Measurements from ENCODE around the gene LPCAT2. TPM values are rescaled to one million over a fixed set of nuclear protein-coding genes. Genes with fewer than 3 reads are reported as not detected.

LPCAT2 gene
- total RNA-seq, 2 donors from 2014 or later: 10.8 to 12.2 TPM

DNA sequence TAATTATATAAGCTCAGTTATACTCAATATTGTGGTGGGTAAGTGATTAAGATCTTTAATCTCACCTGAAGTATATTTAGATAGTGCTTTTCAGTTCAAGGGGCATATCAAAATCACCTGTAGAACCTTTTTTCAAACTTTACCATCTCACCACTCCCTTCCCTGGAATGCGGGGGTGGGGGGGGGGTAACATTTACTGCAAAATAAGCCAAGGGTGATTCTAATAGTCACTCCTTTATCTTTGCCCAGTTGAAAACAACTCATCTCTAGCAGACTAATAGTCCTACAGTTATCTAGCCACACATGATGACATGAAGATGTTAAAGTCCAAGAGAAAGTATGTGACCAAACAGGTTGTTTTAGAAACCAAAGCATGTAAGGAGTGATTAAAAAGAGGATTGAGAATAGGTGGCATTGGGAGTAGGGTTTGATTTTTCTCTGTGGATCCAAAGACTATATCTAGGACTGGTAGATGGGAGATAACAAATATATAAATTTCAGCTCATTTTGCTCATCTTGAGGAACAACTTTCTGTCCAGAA, 21.5 kb downstream of the LPCAT2 start:
- ATAC-seq: no peak
- intact Hi-C loops (cut with DNase I): no loop called here

DNA sequence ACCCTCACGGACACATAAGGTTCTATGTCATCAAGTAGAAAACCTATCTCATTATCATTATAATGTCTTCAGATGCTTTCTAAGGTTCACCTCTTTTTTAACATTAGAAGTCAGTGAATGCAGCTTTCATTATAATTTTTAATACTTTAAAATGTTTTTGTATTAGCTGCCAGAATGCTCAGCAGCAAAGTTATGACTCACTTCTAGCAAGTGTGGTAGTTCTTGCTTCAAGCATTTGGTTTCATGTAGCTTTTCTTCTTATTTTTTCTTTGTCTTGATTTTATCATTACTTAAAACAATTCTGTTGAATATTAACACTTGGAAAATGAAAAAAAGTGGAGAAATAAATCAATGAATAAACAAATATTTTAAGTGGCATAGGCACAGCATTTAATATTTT, 23.4 kb downstream of the LPCAT2 start:
- intact Hi-C loops (cut with DNase I): no loop called here
- DNase-seq (no peak), ATAC-seq (no peak)

More for the DNA sequence above, 21.5 kb downstream of the LPCAT2 start:
- DNase-seq: no peak

DNA sequence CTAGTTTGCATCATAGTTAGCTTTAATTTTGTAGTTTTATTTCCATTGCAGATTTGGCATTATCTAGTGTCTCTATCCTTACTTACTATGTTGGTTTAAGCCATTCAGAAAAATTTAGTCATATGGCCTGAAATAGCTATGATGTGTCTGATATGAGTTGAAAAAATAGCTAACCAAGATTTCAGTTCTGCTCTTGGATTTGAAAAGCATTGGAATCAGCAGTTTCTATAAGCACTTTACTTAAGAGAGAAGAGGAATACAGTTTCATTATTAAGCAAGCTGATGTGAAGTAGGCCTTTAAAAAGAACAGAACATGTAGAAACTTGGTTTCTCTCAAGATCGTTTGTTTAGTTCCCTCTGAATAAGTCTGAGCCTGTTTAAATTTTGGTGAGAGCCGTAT, 25.9 kb downstream of the LPCAT2 start:
- intact Hi-C loops (cut with DNase I): no loop called here
- DNase-seq (no peak), ATAC-seq (peak in 1 of 2 donors; percentile 35)

DNA sequence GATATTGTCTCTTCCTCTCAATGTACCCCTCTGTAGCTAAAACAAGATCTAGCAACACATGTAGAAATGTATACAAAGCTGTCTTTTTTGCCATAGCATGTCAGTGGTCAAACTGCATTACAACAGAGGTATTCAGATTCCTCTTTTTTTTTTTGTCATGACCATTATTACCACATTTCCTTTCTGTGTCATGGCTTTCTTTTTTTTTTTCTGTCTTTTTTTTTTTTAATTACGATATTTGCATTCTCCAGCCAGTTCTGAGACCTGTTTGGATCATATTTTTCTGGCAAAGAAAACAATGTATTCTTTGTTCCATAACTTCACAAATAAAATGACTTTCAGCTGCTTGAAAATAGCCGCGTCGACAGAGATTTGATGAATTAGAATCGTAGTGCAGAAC, 30.2 kb downstream of the LPCAT2 start:
- intact Hi-C loops (cut with DNase I): no loop called here
- no peak for DNase-seq
- ATAC-seq: peak in 1 of 2 donors; percentile 21

DNA sequence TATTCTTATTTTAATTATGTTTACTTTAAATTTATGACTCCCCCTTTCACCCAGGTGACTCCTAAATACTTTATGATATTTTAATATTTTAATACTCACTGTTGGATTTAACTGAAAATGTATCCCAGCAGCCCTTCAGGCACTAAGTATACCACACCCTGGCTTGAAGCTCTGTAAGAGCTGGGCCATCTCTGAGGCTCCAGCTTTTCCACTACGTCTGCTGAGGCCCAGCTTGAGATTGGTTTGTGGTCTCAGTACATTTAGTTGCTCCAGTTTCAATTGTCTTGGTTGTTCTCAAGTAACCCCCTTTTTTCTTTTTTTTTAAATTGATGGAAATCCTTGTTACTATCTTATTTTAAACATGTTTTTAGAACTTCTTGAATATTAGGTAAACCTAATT, 30.6 kb downstream of the LPCAT2 start:
- DNase-seq: no peak
- peak in 1 of 2 donors; percentile 67 for ATAC-seq
- intact Hi-C loops (cut with DNase I): no loop called here

DNA sequence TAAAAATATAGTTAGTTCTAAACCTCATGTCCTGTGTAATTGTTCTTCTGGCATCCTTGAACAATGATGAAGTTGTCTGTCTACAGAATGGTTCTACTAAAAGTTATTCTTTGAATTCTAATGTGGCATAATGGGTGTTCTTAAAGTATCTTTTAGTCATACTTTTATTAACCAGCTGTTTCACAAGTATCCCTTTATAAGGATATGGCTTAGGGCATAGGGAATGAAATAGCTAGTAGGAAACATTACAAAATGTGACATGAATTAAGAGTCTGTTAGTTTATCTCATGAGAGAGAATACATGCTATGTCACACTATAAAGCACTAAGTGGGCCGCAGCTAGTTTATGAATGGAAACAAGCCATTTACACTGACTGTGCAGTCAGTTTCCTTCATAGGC, 31.3 kb downstream of the LPCAT2 start:
- no peak for ATAC-seq
- intact Hi-C loops (cut with DNase I): loop anchor here (5.0 to 10.0 kb wide), 4 partner anchors 45 to 162 kb away; no protein-coding TSS in a partner anchor
- DNase-seq: no peak

DNA sequence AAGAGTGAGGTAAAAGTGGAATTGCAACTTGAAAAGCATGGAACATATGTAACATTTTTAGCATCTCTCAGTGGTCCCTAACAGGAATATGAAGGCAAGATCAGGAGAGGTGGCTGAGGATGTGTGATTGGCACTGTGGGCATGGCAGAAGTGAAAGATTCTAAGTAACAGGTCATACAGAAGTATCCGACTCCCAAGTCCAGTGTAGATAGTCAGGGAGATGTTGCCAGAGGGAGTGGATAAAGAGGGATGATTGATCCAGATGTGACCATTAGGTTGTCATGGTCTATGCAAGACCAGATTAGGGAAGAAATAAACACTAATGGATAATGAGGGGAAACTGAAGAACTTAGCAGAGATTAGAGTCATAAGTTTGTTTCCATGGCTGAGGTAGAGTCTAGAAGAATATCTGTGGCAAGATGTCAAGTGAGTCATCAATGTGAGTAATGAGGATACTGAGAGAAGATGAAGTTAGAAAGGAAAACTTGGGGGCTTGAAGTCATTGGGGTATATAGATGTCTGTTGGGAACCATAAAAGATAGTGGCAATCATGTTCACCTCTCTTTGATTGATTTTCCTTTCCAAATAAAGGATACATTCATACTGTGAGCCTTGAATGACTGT, 33.7 kb downstream of the LPCAT2 start:
- DNase-seq (no peak), ATAC-seq (peak in 1 of 2 donors; percentile 86)
- intact Hi-C loops (cut with DNase I): loop anchor here (1.0 to 10.0 kb wide), 5 partner anchors 48 to 160 kb away; no protein-coding TSS in a partner anchor

DNA sequence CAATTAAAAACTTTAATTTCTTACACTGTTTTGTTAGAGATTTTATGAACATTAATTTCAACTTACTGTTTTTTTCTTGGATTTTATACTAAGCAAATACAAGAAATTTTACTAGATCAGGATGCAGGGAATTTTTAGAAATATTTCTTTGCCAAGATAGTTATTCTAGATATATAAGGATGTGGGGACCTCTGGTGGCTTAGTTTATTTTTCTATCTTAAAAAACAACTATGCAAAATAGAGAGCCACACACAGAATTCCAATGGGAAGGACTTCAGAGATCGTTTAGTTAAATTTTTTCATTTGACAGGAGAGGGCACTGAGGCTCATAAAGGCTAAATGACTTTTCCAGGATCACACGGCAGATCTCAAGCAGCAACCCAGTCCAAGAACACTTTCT, 34.6 kb downstream of the LPCAT2 start:
- intact Hi-C loops (cut with DNase I): loop anchor here (1.0 to 10.0 kb wide), 5 partner anchors 49 to 159 kb away; no protein-coding TSS in a partner anchor
- no peak for DNase-seq
- peak; percentile 41 to 47 for ATAC-seq

DNA sequence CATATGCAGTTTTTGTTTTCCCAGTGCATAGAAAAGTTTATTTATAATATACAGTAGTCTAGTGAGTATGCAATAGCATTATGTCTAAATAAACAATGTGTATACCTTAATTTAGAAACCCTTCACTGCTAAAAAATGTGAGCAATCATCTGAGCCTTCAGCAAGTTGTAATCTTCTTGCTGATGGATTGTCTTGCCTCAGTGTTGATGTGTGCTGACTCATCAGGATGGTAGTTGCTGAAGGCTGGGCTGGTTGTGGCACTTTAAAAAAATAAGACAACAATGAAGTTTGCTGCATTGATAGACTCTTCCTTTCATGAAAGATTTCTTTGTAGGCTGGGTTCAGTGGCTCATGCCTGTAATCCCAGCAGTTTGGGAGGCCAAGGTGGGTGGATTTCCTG, 43.7 kb downstream of the LPCAT2 start:
- DNase-seq (no peak), ATAC-seq (peak in 1 of 2 donors; percentile 85)
- intact Hi-C loops (cut with DNase I): no loop called here

DNA sequence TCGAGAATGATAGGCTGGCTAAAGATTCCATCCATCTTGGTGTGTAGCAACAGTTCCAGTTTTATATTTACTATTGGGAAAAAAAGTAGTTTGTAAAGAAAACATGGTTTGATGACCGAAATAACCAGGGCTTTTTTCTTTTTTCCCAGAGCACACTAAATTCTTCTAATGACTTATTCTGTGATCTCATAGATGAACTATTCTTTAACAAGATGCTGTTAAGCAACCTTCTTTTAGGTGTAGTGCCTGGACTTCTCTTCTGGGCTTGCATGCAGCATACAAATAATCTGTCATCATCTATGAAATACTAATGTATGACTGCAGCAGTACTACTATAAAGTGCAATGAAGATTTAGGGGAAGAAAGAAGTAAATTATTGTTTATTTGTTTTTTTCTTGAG, 46.6 kb downstream of the LPCAT2 start:
- no peak for DNase-seq
- intact Hi-C loops (cut with DNase I): no loop called here
- ATAC-seq: peak in 1 of 2 donors; percentile 45

DNA sequence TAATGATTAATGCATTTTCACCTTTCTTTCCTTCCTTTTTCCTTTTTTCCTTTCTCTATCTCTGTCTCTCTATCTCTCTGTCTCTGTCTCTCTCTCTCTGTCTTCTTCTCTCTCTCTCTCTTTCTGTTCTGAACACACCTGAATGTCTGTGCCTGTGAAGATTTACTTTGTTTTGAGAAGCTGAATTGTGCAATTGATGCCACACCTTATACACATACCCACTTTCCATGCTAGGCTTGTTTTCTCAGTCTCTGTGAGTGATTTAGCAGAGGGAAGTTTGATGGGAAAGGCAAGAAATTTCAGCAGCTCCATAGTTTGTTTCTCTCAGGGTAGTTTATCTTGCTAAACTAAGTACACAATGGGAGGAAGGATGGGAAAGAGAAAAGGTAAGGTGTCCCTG, 48.3 kb downstream of the LPCAT2 start:
- intact Hi-C loops (cut with DNase I): no loop called here
- no peak for DNase-seq

DNA sequence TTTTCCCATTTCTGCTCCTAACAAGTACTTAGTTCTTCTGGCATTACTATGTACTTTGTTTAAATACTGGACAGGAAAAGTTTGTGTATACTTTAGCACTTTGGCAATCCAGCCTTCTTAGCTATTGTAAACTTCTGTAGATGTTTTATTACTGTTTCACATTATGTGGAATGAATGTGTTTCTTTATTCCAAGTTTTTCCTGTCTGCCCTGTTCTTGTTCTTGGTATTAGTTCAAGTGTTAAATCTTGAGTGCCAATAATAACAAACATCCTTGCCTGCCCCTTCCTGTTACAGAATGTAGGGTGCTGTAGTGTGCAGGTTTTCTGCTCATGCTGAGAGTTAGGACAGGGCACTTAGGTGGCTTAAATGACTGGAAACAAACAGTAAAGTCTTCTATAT, 50.4 kb downstream of the LPCAT2 start:
- no peak for DNase-seq
- intact Hi-C loops (cut with DNase I): no loop called here
- ATAC-seq: peak; percentile 59 to 77

More for the DNA sequence above, 48.3 kb downstream of the LPCAT2 start:
- ATAC-seq: no peak

DNA sequence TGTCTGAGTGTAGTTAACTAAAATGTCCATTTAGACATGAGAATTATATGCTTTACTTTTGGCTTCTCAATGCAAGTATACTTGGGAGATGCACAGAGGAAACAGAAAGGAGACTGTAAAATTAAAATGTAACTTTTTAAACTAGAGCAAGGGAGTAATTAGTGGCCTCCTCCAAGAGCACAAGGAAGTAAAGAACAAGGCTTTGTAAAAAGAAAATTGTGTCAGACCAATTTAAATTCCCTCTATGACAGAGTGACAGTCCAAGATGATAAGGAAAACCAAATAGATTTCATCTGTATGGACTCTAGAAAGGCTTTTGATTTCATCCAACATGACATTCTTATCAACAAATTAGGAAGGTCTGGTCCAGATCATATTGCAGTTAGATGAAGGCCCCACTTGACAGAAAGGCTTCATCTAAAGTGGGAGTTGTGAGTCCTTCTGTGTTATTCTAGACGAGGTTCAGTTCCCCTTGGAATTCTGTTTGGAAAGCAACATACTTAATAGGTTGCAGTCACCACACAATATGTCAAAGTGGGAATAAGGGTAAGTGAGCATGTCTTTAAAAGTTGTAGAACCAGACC, 51.2 kb downstream of the LPCAT2 start:
- ATAC-seq (no peak), DNase-seq (no peak)
- intact Hi-C loops (cut with DNase I): no loop called here

DNA sequence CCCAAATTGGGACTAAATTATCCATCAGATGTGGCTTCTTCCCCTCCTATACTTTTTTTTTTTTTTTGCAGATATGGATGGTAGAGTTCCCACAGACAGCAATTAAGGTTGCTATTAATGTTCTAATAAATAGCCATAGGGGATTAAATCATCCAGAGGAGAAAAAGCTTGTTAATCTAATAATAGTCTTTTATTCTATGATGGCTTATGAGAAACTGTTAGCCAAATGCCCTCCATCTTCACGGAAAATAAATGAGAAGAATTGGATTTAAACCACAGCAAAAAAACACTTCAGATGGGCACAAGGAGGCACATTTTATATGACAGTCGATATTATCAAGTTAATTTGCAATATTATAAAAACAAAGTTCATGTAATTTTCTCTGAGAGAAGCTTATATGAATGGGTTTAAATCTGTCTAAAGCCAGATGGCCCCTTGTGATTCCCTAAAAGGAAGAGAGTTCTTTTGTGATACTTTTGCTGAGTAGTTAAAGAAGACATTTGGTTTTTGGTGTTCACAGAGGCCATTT, 52.5 kb downstream of the LPCAT2 start:
- intact Hi-C loops (cut with DNase I): no loop called here
- ATAC-seq: no peak
- DNase-seq: no peak

DNA sequence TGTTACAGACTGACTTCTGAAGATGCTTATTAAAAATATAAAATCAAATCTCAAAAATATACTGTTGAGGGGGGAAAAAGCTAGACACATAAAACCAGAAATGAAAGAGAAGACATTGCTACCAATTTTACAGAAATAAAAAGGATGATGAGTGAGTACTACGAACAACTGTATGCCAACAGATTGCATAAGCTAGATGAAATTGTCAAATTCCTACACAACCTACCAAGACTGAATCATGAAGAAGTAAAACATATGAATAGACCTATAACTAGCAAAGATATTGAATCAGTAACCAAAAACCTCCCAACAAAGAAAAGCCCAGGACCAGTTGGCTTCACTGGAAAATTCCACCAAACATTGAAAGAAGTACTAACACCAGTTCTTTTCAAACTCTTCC, 54.1 kb downstream of the LPCAT2 start:
- DNase-seq: no peak
- intact Hi-C loops (cut with DNase I): no loop called here
- peak in 1 of 2 donors; percentile 52 for ATAC-seq

DNA sequence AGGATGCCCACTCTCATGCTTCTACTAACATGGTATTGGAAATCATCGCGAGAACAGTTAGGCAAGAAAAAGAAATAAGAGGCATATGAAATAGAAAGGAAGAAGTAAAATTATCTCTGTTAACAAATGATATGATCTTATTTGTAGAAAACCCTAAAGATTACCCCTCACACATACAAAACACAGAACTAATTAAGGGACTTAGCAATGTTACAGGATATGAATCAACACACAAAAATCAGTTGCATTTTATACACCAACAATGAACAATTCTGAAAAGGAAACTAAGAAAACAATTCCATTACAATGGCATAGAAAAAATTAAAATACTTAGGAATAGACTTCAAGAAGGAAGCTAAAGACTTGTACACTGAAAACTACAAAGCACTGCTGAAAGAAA, 54.9 kb downstream of the LPCAT2 start:
- intact Hi-C loops (cut with DNase I): no loop called here
- no peak for DNase-seq
- no peak for ATAC-seq

DNA sequence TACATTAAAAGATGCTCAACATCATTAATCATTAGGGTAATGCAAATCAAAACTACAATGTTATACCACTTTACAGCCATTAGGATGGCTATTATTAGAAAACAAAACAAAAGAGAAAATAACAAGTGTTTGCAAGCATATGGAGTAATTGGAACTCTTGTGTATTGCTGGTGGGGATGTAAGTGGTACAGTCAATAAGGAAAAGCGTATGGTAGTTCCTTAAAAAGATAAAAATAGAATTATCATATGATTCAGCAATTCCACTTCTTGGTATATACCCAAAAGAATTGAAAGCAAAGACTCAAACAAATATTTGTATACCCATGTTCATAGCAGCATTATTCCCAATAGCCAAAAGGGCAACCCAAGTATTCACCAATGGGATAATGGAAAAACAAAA, 56.2 kb downstream of the LPCAT2 start:
- ATAC-seq (no peak), DNase-seq (no peak)
- intact Hi-C loops (cut with DNase I): no loop called here

DNA sequence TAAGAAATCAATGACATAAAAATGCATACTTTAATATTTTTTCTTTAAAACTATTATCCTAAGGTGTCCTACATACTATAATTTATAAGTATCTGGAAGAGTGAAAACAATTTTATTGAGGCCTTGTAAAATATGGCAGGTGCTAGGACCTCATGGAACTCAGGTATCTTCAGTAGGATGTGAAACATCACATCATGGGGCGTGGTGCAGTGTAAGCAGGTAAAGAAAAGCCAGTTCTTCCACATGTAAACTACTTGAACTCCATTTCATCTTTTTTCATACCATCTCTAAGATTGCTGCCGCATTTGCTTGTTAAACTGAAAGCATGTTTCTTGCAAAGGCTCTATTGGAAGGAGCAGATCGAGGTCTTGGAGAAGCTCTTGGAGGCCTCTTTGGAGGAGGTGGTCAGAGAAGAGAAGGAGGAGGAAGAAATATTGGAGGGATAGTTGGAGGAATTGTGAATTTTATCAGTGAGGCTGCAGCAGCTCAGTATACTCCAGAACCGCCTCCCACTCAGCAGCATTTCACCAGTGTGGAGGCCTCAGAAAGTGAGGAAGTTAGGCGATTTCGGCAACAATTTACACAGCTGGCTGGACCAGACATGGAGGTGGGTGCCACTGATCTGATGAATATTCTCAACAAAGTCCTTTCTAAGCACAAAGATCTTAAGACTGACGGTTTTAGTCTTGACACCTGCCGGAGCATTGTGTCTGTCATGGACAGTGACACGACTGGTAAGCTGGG, 57.7 kb downstream of the LPCAT2 start, which contains the start of gene CAPNS2:
Gene CAPNS2, plus strand, starts transcription at position 253 of the 744 bp plus-strand sequence. Its CDS starts 73 bp downstream, at position 326.
- intact Hi-C loops (cut with DNase I): no loop called here
- ATAC-seq: no peak
- DNase-seq: no peak

DNA sequence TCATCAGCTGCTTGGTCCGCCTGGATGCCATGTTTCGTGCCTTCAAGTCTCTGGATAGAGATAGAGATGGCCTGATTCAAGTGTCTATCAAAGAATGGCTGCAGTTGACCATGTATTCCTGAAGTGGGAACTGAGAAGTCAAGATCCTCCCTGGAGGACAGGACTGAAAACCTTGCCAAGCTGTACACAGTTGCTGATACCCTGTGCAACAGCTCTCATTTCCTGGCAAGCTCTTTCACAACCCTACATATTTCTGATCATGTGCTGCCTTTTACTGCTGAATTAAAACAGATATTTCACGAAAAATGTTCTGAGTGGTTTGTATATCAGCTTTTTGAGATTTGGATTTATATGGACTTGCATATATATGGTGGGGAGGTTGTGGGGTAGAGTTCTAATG, 58.5 kb downstream of the LPCAT2 start:
- ATAC-seq: peak; percentile 85 to 93
- intact Hi-C loops (cut with DNase I): no loop called here
- no peak for DNase-seq

DNA sequence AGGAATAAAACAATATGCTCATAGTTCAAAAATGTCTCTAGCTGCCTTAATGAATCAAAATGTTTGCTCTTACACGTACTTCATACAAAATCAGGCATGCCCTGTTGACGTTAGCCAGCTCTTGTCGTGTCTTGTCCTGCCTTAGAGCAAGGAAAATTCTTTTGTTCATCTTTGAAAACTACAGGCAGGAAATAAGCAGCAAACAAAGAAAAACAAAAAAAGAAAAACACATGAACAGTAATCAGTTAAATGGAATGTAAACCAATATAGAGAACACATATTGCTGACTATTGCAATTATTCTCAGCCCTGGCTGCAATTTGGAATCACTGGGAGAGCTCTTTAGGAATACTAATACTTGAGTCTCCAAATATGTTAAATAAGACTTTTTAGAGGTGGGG, 59.3 kb downstream of the LPCAT2 start:
- intact Hi-C loops (cut with DNase I): no loop called here
- DNase-seq (no peak), ATAC-seq (no peak)
